Gastrocnemius medialis (tissue), 4 donors: ENCODE measurements around the gene RAB43.

ENCODE experiments used
- POLR2A ChIP-seq, 2 donors: fragments of 450-650 bp; IDR thresholded peaks; one replicate each; pipeline ENCODE4 v1.6.1; 2017; ENCODE audit warnings: antibody characterized with exemption in 2 of 2, mild to moderate bottlenecking in 2 of 2, moderate library complexity in 2 of 2
- TF ChIP-seq, protein P1 (sequence below), 5 experiments: fragments of 450-650 bp in 3 of 5; fragments of 200-600 bp in 2 of 5; sonication (generic) in 2 of 5; IDR thresholded peaks in 4 of 5; conservative IDR thresholded peaks in 1 of 5; 1 replicate in 4 of 5; 2 replicates in 1 of 5; pipeline ENCODE4 v1.5.1; 2016 to 2019; ENCODE audit warnings: antibody characterized with exemption in 5 of 5, mild to moderate bottlenecking in 3 of 5, moderate library complexity in 3 of 5

DNA sequence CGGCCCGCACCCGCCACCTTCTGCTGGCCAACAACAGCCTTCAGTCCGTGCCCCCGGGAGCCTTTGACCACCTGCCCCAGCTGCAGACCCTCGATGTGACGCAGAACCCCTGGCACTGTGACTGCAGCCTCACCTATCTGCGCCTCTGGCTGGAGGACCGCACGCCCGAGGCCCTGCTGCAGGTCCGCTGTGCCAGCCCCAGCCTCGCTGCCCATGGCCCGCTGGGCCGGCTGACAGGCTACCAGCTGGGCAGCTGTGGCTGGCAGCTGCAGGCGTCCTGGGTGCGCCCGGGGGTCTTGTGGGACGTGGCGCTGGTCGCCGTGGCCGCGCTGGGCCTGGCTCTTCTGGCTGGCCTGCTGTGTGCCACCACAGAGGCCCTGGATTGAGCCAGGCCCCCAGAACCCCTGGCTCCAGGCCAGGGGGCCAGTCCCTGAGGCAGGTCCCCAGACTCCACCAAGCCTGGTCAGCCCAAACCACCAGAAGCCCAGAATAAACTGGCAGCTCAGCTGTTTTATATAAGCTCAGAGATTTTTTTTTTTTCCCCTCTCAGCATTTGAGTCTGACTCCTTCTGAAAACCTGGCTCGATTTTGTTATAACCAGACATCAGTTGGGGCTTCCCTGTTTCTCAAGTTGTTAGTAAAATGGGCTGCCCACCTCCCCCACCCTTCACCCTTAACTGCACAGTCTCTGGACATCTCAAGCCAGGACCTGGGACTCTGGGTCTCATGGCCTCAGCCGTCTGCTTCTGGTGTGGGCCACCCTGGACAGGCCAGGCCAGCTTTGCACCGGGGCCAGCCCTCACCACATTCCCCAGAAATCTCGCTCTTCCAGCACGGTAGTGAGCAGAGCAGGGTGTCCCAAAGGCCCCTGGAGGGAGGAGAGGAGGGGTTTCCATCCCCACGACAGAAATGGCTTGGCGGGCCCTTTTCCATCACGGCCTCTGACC is 59.4 kb downstream of the RAB43 start:
- TF ChIP-seq, protein P1, sequence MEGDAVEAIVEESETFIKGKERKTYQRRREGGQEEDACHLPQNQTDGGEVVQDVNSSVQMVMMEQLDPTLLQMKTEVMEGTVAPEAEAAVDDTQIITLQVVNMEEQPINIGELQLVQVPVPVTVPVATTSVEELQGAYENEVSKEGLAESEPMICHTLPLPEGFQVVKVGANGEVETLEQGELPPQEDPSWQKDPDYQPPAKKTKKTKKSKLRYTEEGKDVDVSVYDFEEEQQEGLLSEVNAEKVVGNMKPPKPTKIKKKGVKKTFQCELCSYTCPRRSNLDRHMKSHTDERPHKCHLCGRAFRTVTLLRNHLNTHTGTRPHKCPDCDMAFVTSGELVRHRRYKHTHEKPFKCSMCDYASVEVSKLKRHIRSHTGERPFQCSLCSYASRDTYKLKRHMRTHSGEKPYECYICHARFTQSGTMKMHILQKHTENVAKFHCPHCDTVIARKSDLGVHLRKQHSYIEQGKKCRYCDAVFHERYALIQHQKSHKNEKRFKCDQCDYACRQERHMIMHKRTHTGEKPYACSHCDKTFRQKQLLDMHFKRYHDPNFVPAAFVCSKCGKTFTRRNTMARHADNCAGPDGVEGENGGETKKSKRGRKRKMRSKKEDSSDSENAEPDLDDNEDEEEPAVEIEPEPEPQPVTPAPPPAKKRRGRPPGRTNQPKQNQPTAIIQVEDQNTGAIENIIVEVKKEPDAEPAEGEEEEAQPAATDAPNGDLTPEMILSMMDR (IDR thresholded peaks at IDR 0.05 in 4 of 5, conservative IDR thresholded peaks at IDR 0.05 in 1 of 5): no peak
- TF ChIP-seq POLR2A (IDR thresholded peaks at IDR 0.05): no peak
